Heart right ventricle (tissue), 16 donors: ENCODE measurements around the gene SNCG. TPM values are rescaled to one million over a fixed set of nuclear protein-coding genes. Genes with fewer than 3 reads are reported as not detected.
A peak's percentile ranks its signal among the peaks of the same experiment; 100 is the strongest.
"Not testable (repeated sequence)": the region's sequence is repeated elsewhere in the genome, so short reads cannot be mapped to it uniquely, and the experiment has no call there.

Source experiments
- ATAC-seq, 8 donors: fragments of 200-7000 bp; cut with Tn5 transposase; one replicate each; pipeline ENCODE4 v1.9.1; 2020; ENCODE audit warnings: mild to moderate bottlenecking in 8 of 8, moderate library complexity in 8 of 8, moderate number of reproducible peaks in 1 of 8
- DNase-seq, 2 donors: peaks; one replicate each; pipeline ENCODE4 v3.0.0-alpha.2; 2020
- H3K27ac ChIP-seq, 10 donors: fragments of 200-600 bp; sonication (generic) in 2 of 10; one replicate each; pipeline versions ENCODE4 v1.5.0 to v1.8.0; 2020 to 2022; ENCODE audit warnings: mild to moderate bottlenecking in 3 of 10
- H3K27me3 ChIP-seq, 7 donors: fragments of 200-600 bp; one replicate each; pipeline ENCODE4 v1.8.0; 2021 to 2022; ENCODE audit warnings: mild to moderate bottlenecking in 2 of 7
- H3K36me3 ChIP-seq, 9 donors: fragments of 200-600 bp; sonication (generic) in 1 of 9; one replicate each; pipeline versions ENCODE4 v1.5.0 to v1.8.0; 2020 to 2022; ENCODE audit warnings: mild to moderate bottlenecking in 2 of 9
- H3K4me1 ChIP-seq, 9 donors: fragments of 200-600 bp; sonication (generic) in 1 of 9; one replicate each; pipeline versions ENCODE4 v1.5.0 to v1.8.0; 2020 to 2022; ENCODE audit warnings: mild to moderate bottlenecking in 4 of 9
- H3K4me3 ChIP-seq, 10 donors: fragments of 200-600 bp; sonication (generic) in 2 of 10; one replicate each; pipeline versions ENCODE4 v1.5.0 to v1.8.0; 2020 to 2022; ENCODE audit warnings: mild to moderate bottlenecking in 7 of 10, moderate library complexity in 2 of 10
- H3K9me3 ChIP-seq, 11 donors: fragments of 200-600 bp in 10 of 11; sonication (generic) in 2 of 11; one replicate each; pipeline versions ENCODE4 v1.5.0 to v1.8.0; 2013 to 2022; ENCODE audit warnings: mild to moderate bottlenecking in 2 of 11, control low read depth in 1 of 11, moderate library complexity in 1 of 11
- WGBS, 2 donors: extraction: QIAGEN DNeasy Blood & Tissue Kit; methylation state at CpG; one replicate each; pipeline ENCODE4 v1.1.7; 2013; ENCODE audit warnings: inconsistent platforms in 1 of 2; 5-methylcytosine and 5-hydroxymethylcytosine counted together
- intact Hi-C, 10 donors: fragments of 100-400 bp; cut with DNase I; formaldehyde crosslinking; loops; one replicate each; pipeline versions ENCODE4 v1.11.1 to v1.14.2; 2022
- polyA plus RNA-seq, 2 donors: library from polyadenylated mRNA; stranded (reverse); fragments of 200-250 nt; gene quantifications; one replicate each; pipeline ENCODE4 v1.2.3, GENCODE V29; 2013
- total RNA-seq, 10 donors: library from RNA; stranded (reverse); fragmentation: NEBNext Ultra II Directional in 3 of 10; extraction: Animal tissue kit (Norgen Biotek cat#: 25700) in 3 of 10; gene quantifications; one replicate each; pipeline versions ENCODE4 v1.2.1 to v1.2.4, GENCODE V29; 2021 to 2023
- TF ChIP-seq, protein P1 (sequence below), 9 donors: fragments of 200-600 bp; sonication (generic) in 2 of 9; IDR thresholded peaks; one replicate each; pipeline versions ENCODE4 v1.5.0 to v1.8.0; 2021 to 2022; ENCODE audit warnings: antibody characterized with exemption in 9 of 9, mild to moderate bottlenecking in 5 of 9, moderate library complexity in 1 of 9
- donor health status: Arrhythmogenic right ventricular cardiomyopathy.
- donor health status: ischemic (EF 13 %, LVEDD 7.1; RV severe dilation, severe dysfunction).
- donor health status: healthy with polysubstance abuse.
- donor health status: DM: no; HTN: yes; CAD: no.
- donor health status: DM: no; HTN: no; CAD: no.
- donor health status: ischemic (EF 25% LVEDD 6.9; RV normal size, moderate dysfunction).
- donor health status: ischemic (EF 25% LVEDD 5.7; RV mildly dilated, moderate dysfunction).
- donor health status: healthy.
- donor health status: DM: yes; HTN: yes; CAD: no.
- donor health status: Ischemic cardiomyopathy.
- donor health status: ischemic (EF 35%, LVEDD 5.7; RV mildly dilated, moderate dysfunction).
- donor health status: nonischemic (EF 11% LVEDD 7.7; RV severe dilation, severe dysfunction).
- donor health status: DM: yes; HTN: yes; CAD: no.
- donor health status: PGD.
- donor health status: ischemic (EF 29% LVEDD 5.4; RV normal size, mild dysfunction).
- donor health status: nonischemic (EF 23%, LVEDD 6.1; RV moderate dilation, normal function).

The SNCG gene
- total and polyA plus RNA-seq, 12 donors = 9.4 to 68.0 (median 14.4) TPM

GRCh38 chr10:86929468-86930380 lies 28.7 kb upstream of the SNCG start:
- intact Hi-C loops = loop anchor here in 1 of 10 donors (10.0 kb wide), 1 partner anchor 165 kb away; the partner anchor contains the start of genes GLUD1 and SHLD2
- DNase-seq (no peak), ATAC-seq (peak in 1 of 8 donors; percentile 14)
- peaks cover 0 to 11% (median 0%) of the 10 kb centered on the region in 9 donors for H3K4me1 ChIP-seq
- 80 to 83% methylated on average over 15 of the region's 15 CpGs for WGBS, 2 donors
- no peaks in the 10 kb centered on the region for H3K9me3 ChIP-seq
- TF ChIP-seq, protein P1, sequence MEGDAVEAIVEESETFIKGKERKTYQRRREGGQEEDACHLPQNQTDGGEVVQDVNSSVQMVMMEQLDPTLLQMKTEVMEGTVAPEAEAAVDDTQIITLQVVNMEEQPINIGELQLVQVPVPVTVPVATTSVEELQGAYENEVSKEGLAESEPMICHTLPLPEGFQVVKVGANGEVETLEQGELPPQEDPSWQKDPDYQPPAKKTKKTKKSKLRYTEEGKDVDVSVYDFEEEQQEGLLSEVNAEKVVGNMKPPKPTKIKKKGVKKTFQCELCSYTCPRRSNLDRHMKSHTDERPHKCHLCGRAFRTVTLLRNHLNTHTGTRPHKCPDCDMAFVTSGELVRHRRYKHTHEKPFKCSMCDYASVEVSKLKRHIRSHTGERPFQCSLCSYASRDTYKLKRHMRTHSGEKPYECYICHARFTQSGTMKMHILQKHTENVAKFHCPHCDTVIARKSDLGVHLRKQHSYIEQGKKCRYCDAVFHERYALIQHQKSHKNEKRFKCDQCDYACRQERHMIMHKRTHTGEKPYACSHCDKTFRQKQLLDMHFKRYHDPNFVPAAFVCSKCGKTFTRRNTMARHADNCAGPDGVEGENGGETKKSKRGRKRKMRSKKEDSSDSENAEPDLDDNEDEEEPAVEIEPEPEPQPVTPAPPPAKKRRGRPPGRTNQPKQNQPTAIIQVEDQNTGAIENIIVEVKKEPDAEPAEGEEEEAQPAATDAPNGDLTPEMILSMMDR (IDR thresholded peaks at IDR 0.05) = no peak
- H3K27me3 ChIP-seq = no peaks in the 10 kb centered on the region
- no peak overlapping the region for H3K27ac ChIP-seq
- no peak overlapping the region for H3K4me3 ChIP-seq
- peaks cover 0 to 95% (median 20%) of the 10 kb centered on the region in 9 donors for H3K36me3 ChIP-seq

DNA sequence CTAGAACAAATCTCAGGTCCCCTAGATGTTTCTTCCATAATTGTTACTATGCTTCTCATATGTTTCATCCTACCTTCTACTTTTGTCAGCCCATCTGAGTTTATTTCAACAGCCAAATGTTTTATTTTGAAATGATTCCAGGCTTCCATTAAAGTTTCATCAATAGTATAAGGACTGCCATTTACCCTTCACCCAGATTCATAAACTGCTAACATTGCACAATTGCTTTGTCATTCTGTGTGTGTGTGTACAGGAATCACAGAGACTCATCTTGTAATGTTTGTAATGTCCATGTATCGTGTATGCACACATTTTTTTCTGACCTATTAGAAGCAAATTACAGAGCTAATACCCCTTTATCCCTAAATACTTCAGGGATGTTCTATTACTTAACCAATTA lies 26.5 kb upstream of the SNCG start:
- H3K4me3 ChIP-seq = no peak overlapping the region
- intact Hi-C loops = loop anchor here in 1 of 10 donors (10.0 kb wide), 1 partner anchor 163 kb away; the partner anchor contains the start of genes GLUD1 and SHLD2
- TF ChIP-seq, protein P1 (IDR thresholded peaks at IDR 0.05) = no peak
- H3K27me3 ChIP-seq = no peaks in the 10 kb centered on the region
- H3K4me1 ChIP-seq = peaks cover 0 to 8% (median 4%) of the 10 kb centered on the region in 9 donors
- H3K27ac ChIP-seq = no peak overlapping the region
- 92 to 98% methylated on average over 1 of the region's 1 CpG for WGBS, 2 donors
- no peaks in the 10 kb centered on the region for H3K9me3 ChIP-seq
- no peak for ATAC-seq
- DNase-seq = no peak
- H3K36me3 ChIP-seq = peaks cover 0 to 100% (median 31%) of the 10 kb centered on the region in 9 donors

DNA sequence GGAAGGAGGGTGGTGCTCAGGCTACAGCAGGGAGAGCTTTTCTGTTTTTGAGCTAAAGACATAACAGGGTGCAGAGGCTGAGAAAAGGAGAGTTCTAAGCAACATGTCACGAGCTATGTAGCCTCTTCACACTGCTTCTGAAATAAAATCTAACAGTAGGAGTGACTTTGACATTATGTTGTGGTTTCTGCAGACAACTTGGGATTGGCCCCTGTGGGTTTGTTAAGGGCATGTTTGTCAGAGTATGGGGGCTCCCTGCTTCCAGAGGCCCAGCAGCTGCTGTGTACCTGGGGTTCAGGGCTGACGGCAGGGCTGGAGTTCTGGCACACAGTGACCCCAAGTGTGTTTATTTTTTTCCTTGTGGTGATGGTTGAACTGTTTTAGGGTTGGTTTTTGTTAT lies 25.7 kb upstream of the SNCG start:
- Histone ChIP-seq H3K4me3 (no peak overlapping the region), H3K36me3 (peaks cover 0 to 100% (median 35%) of the 10 kb centered on the region in 9 donors), H3K4me1 (peaks cover 0 to 10% (median 0%) of the 10 kb centered on the region in 9 donors), H3K9me3 (no peaks in the 10 kb centered on the region), H3K27me3 (no peaks in the 10 kb centered on the region), H3K27ac (no peak overlapping the region)
- DNase-seq (no peak), ATAC-seq (no peak)
- TF ChIP-seq, protein P1 (IDR thresholded peaks at IDR 0.05) = no peak
- intact Hi-C loops = loop anchor here in 1 of 10 donors (10.0 kb wide), 1 partner anchor 162 kb away; the partner anchor contains the start of genes GLUD1 and SHLD2
- WGBS, 2 donors = 89% methylated on average over 2 of the region's 2 CpGs

- DNase-seq, H3K4me3 ChIP-seq, H3K9me3 ChIP-seq, H3K27me3 ChIP-seq, H3K27ac ChIP-seq, ATAC-seq: not testable (repeated sequence)
- intact Hi-C loops = loop anchor here in 1 of 10 donors (10.0 kb wide), 1 partner anchor 161 kb away; the partner anchor contains the start of genes GLUD1 and SHLD2
- 88 to 92% methylated on average over 6 of the region's 6 CpGs for WGBS, 2 donors
- H3K4me1 ChIP-seq = peaks cover 0 to 19% (median 6%) of the 10 kb centered on the region in 9 donors
- peaks cover 0 to 98% (median 27%) of the 10 kb centered on the region in 9 donors for H3K36me3 ChIP-seq
These were observed 24.2 kb upstream of the SNCG start for GRCh38 chr10:86934162-86934711.
